GM13976 (cell line): ENCODE measurements around the gene BLOC1S6.
"Not testable (repeated sequence)": the region's sequence is repeated elsewhere in the genome, so short reads cannot be mapped to it uniquely, and the experiment has no call there.

Source experiments
- DNase-seq: peaks from one replicate; pipeline ENCODE4 v3.0.0; 2012; ENCODE audit warnings: low spot score
- CTCF ChIP-seq: IDR thresholded peaks from 2 replicates; pipeline ENCODE4 v1.5.1; 2012; ENCODE audit warnings: borderline replicate concordance, mild to moderate bottlenecking; ENCODE audit not compliant: insufficient read depth; ENCODE audit errors: extremely low read depth, missing control alignments, control extremely low read depth
- in situ Hi-C: fragments of 300-500 bp; cut with MboI; formaldehyde crosslinking; loops from one replicate; pipeline ENCODE4 v1.12.0; 2022; ENCODE audit warnings: low sequenced_read_pairs, mixed read lengths, inconsistent platforms; ENCODE audit not compliant: unreplicated experiment

Gene BLOC1S6

GRCh38 chr15:45645026-45645980 is 58.1 kb downstream of the BLOC1S6 start:
- in situ Hi-C loops = no loop called here
- no peak for TF ChIP-seq CTCF
- no peak for DNase-seq

DNA sequence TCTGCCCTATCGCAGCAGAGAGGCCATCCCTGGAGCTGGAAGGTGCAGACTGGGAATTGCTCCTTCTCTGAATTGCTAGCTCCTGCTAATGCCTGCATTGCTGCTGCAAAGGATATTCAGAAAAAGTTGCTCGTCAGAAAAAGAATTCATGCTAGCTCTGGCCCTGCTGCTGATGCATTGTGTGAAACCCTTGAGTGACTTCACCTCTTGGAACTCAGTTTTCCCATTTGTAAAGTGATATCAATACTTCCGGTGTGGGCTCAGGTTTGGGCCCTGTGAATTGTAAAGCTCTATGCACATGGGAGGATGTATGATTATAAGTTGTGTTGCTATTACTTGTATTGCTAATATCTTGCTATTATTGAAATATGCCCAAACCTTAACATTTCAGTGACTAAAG is 59.0 kb downstream of the BLOC1S6 start:
- no peak for DNase-seq
- TF ChIP-seq CTCF = no peak
- in situ Hi-C loops = no loop called here

DNA sequence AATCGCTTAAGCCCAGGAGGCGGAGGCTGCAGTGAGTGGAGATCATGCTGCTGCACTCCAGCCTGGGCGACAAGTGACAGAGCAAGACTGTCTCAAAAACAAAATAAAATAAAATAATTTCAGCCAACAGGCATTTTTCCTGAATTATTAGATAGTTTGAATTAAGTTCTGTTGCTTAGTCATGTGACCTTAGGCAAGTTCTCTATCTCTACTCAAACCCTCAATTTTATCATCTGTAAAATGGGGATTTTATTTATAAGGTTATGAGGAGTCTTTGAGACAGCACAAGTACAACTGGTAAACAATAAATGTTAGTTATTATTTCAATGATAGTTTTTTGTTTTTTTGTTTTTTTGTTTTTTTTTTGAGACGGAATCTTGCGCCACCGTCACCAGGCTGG is 60.6 kb downstream of the BLOC1S6 start:
- TF ChIP-seq CTCF = no peak
- in situ Hi-C loops = no loop called here
- no peak for DNase-seq

DNA sequence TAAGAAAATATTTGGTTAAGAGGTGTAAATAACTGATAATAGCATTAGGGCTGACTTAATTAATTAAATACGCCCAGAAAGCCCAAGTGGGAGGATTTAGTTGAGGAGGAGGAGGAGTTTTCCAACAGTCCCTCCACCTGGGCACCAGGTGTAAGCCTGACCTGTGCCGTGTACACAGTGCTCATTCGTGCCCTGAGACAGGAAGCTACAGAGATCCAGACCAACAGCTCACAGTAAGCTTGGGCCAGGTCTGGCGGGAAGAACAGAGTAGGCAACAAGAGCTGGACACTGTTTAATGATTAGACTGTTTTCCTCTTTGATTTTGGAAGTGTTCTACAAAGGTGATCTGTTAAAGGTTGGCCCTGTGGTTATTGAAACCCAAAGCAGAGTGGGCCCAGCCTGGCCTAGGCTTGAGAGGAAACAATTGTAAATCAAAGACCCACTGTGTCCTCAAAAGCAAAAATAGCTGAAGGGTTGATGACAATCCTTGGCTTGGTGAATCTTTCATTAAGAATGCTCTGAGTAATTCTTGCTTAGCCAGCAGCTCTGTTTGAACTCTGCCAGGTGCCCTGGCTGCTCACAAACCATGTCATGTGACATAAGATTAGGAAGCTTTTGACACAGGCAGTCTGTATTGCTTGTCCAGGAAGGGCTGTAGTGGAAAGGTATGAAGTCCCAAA is 61.5 kb downstream of the BLOC1S6 start:
- in situ Hi-C loops = no loop called here
- TF ChIP-seq CTCF = no peak
- no peak for DNase-seq

DNA sequence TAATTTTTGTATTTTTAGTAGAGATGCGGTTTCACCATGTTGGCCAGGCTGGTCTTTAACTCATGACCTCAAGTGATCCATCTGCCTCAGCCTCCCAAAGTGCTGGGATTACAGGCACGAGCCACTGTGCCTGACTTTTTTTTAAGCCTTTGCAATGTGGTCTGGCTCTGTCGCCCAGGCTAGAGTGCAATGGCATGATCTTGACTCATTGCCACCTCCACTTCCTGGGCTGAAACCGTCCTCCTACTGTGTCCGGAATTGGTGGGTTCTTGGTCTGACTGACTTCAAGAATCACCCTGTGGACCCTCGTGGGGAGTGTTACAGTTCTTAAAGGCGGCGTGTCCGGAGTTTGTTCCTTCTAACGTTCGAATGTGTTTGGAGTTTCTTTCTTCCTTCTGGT is 62.8 kb downstream of the BLOC1S6 start:
- in situ Hi-C loops, DNase-seq: not testable (repeated sequence)

DNA sequence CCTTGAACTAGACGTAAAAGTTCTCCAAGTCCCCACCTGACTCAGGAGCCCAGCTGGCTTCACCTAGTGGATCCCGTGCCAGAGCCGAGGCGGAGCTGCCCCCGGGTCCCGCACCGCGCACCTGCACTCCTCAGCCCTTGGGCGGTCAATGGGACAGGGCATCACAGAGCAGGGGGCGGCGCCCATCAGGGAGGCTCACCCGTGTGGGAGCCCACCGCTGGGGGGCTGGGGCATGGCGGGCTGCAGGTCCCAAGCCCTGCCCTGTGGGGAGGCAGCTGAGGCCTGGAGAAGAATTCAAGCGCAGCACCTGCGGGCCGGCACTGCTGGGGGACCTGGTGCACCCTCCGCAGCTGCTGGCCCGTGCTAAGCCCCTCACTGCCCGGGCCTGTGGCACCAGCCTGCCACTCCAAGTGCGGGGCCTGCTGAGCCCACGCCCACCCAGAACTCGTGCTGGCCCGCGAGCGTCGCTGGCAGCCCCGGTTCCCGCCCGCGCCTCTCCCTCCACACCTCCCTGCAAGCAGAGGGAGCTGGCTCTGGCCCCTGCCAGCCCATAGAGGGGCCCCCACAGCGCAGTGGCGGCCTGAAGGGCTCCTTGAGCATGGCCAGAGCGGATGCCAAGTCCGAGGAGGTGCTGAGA is 63.8 kb downstream of the BLOC1S6 start:
- TF ChIP-seq CTCF = no peak
- no peak for DNase-seq
- in situ Hi-C loops = no loop called here
